RKO (cell line): Measurements from ENCODE around the gene PNMA8B.

ENCODE experiments used
- DNase-seq: peaks from one replicate; pipeline ENCODE4 v3.0.0-alpha.2; 2016; ENCODE audit warnings: low spot score

The PNMA8B gene

DNA sequence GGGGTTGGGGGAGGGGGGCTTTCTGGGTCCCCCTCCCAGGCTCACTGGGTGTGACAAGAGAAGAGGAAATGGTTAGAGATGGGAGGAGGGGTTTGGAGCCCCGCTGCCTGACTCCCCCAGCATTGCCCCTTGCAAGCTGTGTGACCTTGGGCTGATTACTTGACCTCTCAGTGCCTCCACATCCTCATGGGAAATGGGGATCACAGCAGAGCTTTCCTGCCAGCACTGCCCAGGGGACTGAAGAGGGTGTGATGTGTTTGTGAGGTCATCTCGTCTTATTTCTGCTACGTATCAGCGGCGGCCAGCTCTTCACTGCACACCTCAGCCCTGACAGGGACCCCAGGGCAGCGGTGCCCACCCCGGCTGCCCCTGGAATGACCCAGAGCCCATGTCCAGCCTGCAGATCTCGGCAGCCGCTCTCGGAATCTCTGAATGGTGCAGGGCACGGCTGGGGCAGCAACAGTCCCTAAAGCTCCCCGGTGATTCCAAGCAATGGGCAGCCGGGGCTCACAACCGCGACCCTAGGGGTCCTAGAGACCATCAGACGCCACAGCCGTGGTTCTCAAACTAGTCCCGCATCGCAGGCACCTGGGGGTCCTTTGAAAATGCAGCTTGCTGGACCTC lies 8.4 kb downstream of the PNMA8B start:
- no peak for DNase-seq

DNA sequence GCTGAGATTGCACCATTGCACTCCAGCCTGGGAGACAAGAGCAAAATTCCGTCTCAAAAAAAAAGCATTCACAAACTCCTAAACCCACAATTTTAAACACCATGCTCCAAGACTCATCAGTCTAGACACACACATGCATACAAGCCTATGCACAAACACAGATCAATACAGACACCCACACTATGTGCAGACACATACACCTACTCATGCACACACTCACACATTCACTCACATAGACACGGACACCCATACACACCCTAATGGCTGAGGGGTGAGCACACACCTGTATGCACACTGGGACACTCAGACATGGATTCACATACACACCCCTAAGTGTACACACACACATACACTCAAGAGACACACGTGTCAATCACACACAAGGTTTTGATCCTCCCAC lies 9.3 kb downstream of the PNMA8B start:
- no peak for DNase-seq

DNA sequence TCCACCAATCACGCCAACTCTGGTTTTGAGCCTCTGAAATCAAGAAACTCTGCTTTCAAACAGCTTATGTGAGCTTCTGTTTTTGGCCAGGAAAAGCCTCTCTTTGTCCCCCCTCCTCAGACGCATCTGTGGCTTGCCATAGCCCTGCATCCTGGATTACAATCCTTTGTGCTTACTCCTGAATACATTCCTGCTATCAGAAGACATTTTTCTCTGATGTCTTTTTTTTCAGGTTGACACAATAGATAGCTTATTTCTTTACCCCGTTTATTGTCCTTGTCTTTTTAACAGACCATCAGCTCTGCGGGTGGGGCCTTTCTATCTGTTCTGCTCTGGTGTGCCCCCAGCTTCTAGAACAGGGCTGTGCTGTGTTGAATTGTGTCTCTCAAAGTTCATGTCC lies 11.0 kb downstream of the PNMA8B start:
- no peak for DNase-seq

DNA sequence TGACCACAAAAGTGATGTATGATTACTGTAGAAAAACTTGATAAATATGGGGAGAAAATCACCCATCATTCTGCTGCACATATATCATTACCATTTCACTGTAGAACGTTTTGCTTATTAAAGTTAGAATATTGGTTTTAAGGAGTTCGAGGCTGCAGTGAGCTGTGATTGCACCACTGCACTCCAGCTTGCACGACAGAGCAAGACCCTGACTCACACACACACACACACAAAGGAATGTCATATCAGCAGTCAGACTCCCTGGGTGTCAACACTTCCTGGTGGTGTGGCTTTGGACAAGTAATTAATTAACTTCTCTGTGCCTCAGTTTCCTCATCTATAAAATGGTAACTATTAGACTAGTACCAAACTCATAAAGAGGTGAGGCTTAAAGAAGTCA lies 13.0 kb downstream of the PNMA8B start:
- DNase-seq = peak; percentile 29

DNA sequence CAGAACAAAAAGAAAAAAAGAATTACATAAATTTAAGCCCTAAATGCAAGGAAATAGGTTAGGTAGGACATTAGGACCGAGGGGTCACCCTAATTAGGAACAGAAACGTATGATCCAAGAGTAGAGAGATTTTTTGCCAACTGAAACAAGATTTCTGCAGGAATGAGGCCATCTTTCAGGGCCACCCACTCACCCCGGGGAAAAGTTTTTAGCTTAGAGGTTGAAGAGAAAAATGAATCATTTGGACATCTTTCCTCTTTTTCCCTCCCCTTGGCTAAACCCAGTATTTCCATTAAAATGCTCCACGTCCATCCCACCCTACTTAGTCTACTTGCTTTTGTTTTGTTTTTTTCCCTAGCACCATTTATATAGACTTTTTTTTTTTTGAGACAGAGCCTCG lies 13.7 kb downstream of the PNMA8B start:
- DNase-seq = no peak

DNA sequence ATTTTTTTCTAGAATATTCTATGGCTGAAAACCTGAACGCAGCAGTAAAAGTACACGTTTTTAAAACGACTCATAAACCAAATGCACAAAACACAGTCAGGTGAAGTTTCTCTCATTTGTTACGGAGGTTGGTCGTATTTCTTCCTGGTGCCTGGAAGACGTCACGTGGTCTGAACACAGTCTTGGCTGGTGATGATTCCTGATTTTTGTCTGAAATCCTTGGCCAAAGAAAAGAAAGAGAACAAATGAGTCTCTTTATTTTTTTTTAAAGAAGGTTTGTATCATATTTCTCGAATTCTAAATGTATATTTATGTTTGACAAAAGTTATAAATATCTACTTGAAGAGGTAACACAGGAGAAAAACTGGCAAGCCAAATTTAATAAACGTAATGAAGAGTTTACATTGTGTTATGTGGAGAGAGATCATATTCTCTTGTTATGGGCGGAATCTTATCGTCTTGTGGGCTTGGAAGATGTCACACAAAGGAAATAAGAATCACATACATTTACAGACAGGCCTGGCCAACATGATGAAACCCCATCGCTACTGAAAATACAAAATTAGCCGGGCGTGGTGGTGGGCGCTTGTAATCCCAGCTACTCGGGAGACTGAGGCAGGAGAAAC lies 14.3 kb downstream of the PNMA8B start:
- no peak for DNase-seq

DNA sequence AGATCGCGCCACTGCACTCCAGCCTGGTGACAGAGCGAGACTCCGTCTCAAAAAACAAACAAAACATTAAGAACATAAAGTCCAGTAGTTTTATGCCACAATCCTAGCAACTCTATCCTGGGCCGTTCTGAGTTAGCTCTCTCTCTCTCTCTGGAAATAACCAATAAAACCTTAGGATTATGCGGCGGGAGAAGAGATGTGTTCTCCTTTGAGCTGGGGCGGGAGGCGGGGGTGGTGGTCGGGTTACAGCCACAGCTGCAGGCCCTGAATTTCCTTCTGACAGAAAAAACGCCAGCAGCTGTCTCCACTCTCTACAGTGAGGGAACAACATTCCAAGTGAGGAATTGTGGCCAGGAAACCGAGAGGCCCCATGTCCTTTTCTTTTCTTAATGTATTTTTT lies 15.3 kb downstream of the PNMA8B start:
- no peak for DNase-seq

DNA sequence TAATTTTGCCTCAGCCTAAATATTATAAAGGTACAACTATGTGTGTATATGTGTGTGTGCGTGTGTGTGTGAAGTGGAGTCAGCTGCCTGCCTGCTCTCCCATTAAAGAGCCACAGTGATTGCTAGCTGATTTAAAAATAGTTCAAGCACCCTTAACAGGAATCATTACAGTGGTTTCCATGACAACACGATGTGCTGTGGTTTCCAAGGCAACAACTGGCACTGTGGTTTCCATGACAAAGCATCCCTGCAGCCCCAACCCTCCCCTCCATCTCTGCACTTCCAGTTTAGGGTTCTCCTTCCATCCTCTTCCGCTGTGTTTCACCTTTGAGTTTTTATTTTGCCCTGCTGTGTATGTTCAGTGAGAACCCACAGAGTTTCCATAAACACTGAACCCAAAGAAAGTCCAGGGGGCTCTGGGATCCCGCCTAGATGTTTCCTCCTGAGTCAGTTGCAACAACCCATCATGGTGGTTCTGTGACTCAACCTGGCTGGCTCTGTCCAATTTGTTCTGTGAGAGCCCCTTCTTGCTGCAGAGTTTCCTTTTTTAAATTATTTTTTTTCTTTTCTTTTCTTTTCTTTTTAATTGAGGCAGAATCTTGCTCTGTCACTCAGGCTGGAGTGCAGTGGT lies 17.2 kb downstream of the PNMA8B start:
- peak; percentile 54 for DNase-seq

DNA sequence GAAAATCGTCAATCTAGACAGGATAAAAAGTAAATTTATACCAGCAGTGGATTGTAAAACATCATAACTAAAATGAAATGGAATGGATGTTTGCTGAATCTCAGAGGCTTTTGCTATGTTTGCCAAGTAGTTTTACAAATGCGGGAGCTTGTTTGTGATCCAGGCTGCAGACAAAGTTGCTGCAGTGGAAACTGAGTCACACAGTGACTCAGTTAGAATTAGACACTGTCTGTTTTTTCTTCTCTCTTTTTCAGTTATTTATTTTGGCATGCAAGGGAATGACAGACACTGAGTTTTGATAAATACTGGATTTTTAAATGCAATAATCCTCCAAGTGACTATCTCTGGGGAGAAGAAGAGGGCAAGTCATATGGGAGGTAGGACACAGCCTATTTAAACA lies 19.7 kb downstream of the PNMA8B start:
- no peak for DNase-seq

DNA sequence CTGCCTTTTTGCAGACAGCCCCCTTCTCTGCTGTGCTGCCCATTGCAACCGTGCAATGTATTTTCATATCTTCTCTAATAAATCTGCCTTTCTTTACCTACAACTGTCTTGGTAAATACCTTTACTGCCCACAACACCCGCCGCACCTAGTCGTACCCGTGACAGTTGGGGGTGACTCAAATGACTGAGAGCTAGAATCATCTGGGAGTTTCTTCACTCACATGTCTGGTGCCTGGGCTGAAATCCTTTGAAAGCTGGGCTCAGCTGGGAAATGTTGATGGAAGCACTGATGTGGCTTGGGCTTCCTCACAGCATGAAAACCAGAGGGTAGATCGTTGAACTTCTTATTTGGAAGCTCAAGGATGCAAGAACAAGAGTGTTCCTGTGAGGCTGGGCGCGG lies 21.5 kb downstream of the PNMA8B start:
- DNase-seq = no peak

DNA sequence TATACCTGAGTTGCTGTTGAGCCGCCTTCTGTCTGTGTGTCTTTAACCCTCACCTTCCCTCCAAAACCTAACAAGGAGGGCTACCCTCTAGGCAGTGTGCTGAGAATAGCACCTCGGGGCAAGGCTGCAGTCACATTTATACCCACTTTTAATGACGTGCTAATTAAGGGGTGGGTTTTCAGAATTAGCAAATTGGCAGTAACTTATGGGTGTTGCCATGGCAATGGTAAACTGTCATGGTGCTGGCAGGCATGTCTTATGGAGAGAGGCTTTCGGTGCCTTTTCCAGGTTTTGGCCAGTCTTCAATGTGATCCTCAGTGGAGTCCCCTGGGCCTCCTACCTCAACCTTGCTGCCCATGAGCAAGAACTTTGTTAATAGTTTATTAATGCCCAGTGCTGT lies 23.1 kb downstream of the PNMA8B start:
- DNase-seq = no peak

DNA sequence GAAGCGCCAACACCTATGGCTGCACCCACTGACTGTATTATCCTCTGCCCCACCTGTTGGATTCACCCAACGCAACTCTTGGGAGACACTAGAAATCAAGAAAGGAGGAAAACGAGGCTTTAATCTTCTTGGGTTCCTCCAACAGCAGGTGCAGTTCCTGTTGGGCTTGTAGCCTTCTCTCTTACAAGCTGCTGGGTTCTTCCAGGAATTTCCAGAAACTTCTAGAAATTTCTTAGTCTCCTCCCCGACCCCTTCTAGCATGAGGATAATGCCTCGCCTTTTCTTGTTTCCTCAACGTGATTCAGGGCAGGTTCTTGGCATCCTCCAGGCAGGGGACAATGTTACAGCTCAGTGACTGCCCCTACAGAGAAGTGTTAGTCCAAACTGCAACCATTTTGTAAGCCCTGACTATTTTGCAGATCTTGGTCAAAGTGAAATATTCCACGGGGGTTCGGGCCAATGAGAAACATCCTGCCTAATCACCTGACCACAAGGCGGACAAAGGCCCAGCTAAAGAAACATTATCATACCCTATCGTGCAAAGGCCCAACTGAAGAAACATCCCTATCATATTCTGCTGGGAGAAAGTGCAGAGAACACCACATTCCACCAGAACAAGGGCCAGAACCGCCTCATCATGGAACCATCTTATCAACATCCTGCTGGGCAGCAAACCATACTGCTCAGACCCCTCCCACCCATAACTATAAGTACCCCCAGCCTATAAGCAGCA lies 23.7 kb downstream of the PNMA8B start:
- DNase-seq = no peak

DNA sequence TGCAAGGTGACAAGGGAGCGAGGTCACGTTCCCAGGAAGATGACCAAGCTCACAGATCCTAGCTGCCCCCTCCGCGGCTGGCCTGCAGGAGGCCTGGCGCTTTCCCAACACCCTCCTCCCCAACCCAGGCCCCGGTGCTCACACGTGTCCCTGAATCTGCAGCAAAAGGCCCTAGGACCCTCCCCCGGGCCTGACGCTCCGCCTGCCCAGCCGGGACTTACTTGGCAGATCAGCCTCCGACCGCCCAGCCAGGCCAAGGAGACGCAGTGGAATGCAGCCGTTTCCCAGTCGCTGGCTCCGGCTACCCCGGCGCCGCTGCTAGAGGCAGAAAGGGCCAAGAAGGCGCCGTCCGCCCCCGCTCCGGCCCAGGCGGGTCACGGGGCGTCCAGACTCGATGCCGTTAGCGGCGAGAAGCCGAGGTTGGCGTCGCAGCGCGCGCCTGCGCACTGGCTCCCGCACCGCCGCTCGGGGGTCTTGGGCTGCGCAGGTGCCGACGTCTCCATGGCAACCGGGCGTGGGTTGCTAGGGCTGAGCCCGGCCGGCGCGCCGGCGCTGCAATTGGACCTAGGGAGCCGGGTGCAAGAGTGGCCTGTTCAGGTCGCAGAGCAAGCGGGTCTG lies 24.4 kb downstream of the PNMA8B start, which contains the start of gene PNMA8A:
Gene PNMA8A (minus strand): TSS at position 448 of the 618 bp plus-strand sequence. CDS start 528 bp downstream, outside the sequence.
- DNase-seq = no peak

DNA sequence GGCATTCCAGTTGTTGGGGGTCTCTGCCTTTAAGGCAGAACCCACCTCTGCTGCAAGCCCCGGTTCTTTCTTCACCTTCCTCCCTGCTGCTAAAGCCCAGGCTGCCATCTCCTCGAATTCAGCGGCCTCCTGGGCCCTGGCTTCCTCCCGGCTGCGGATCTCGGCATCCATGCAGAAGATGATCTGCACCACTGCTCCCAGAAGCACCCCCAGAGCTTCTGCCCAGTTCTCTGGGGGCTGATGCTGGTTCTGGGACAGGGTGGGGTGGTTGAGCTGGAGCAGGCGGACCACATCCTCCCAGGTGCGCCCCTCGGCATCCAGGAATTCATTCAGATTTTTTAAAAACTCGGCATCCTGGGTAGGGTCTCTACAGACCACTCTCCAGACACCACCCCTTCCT lies 25.3 kb downstream of the PNMA8B start:
- no peak for DNase-seq

DNA sequence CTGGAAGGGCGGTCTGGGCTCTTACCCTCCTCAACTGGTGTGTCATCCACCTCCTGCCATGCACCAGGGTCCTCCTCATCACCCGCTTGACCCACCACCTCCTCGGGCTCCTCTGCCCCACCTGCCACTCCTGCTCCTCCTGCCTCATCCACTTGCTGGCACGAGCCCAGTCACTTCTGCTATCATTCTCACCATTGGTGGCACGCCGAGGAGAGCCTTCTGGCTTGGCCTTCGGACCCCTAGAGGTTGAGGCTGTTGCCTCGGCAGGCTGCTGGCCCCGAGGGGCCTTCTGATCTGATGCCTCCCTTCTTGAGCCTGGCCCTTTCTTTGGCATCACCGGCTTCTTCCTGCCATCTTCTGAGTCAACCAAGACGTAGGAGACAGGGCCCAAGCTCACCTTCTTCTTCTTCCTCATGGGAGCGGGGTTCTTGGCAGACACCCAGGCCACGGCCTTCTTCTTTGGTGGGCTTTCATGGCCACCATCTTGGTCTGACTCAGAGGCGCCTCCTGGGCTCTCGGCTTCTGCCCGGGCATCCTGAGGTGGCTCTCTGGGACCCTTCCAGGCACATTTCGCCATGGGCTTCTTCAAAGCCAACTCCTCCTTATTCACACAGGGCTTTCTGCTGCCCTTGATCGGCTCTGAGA lies 26.0 kb downstream of the PNMA8B start:
- no peak for DNase-seq

DNA sequence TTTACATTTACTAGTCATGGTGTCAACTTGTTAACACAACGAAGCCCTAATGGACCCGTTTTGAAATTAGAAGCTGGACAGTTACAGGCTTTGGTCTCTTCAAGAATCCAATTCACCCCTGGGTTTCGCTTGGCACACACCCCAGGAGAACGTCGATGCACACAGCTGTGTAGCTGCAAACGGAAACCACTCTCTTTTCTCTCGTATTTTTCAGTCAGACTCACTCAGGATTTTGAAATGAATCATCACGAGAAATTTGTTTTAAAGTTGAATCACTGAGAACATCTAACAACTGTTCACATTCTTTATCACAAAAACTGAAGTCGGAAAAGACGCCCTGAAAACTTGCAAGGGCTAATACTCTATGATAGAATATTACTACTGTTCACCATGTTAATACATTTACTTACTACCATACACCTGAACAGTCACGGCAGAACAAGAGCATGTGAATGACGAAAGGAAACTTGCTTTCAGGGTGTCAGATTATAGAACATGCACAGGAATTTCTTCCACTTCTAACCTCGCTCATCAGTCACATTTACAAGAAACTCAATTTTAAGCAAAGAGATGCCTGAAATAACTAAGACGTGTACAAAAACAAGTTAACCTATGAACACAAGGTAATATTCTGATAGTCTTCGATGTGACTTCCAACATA lies 29.0 kb downstream of the PNMA8B start:
- peak; percentile 19 for DNase-seq

DNA sequence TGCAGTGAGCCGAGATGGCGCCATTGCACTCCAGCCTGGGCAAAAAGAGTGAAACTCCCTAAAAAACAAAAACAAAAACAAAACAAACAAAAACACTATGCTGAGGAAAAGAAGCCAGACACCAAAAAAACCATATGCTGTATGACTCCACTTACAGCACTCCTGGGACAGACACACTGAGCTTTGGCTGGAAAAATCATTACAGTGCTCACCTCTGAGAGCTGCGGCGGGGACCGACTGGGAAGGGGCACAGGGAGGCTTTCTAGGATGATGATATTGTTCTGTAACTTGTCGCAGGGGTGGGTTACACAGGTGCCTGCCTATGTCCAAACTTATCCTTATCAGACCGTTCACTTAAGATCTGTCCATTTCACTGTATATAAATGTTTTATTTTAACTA lies 32.2 kb downstream of the PNMA8B start:
- DNase-seq = no peak

DNA sequence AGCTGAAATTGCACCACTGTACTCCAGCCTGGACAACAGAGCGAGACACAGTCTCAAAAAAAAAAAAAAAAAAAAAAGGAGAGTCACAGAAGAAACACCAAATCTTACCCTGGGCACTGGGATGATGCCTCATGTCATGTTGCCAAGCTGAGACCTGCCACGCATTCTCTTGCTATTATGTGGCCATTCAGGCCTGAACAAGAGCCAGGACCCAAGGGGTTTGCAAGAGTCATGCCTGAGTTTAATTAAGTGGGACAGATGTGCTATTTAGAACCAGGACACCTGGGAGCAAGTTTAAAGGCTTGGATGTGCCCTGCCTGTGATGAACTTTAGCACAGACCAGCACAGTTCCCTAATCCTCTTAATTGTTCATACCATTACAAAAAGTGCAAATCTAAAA lies 34.1 kb downstream of the PNMA8B start:
- no peak for DNase-seq

DNA sequence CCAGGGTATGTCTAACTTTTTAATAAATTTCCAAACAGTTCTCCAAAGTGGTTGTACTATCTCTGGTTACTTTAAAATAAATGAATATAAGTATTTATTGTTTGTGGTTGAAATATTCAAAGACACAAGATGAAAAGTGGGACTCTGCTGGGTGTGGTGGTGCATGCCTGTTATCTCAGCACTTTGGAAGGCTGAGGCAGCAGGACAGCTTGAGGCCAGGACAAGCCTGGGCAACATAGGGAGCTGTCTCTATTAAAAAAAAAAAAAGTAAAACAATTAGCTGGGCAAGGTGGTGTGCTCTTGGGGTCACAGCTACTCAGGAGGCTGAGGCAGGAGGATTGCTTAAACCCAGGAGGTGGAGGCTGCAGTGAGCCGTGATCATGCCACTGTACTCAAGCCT lies 34.7 kb downstream of the PNMA8B start:
- no peak for DNase-seq

DNA sequence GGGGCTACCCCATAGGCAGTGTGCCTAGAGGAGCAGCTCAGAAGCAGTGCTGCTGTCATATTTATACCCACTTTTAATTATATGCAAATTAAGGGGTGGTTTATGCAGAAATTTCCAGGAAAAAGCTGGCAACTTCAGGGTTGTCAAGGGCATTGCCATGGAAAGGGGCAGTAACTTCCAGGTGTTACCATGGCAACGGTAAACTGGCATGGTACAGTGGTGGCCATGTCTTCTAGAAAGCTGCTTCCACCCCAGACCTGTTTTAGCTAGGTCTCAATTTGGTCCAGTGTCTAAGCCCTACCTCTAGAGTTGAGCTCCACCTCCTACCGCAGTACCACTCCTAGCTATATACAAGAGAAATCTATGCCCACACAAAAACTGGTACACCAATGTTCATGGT lies 35.6 kb downstream of the PNMA8B start:
- DNase-seq = no peak

DNA sequence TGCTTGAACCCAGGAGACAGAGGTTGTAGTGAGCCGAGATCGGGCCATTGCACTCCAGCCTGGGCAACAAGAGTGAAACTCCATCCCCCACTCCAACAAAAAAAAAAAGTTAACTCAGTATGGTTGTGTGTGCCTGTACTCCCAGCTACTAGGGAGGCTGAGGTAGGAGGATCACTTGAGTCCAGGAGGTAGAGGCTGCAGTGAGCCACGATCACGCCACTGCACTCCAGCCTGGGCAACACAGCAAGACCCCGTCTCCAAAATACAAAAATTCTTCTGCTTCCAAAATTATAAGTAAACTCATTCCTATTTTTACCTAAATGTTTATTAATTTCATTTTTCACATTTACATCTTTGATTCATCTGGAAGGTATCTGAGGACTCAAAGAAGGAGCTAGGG lies 38.7 kb downstream of the PNMA8B start:
- no peak for DNase-seq

DNA sequence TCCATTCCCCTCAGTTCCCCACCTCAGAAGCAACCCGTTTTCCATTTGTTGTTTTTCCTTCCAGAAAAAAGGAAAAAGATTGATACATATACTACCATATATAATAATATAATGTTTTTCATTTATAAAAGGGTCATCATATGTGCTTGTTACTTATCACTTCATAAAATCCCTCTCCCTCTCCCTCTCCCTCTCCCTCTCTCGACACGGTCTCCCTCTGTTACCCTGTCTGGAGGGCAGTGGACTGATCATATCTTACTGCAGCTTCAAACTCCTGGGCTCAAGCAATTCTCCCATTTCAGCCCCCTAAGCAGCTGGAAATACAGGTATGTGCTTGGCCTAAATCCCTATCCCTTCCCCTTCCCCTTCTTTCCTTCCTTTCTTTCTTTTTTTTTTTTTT lies 41.4 kb downstream of the PNMA8B start:
- DNase-seq = no peak
